ENCODE measurements around the gene P2RY8.
A peak's percentile ranks its signal among the peaks of the same experiment; 100 is the strongest.
"Not testable (repeated sequence)": the region's sequence is repeated elsewhere in the genome, so short reads cannot be mapped to it uniquely, and the experiment has no call there.

The P2RY8 gene

GRCh38 chrX:1506916-1507315 is 30.1 kb downstream of the P2RY8 start:
- Histone ChIP-seq H3K4me3 (ENCODE audit: low read depth, low read length) (no peak overlapping the region), H3K9me3 (ENCODE audit: control insufficient read depth, insufficient read depth, low read length) (no peaks in the 10 kb centered on the region), H3K27me3 (ENCODE audit: control insufficient read depth, insufficient read depth, low read length) (no peaks in the 10 kb centered on the region), H3K9ac (ENCODE audit: low read depth, low read length) (no peak overlapping the region), H3K4me1 (ENCODE audit: control insufficient read depth, insufficient read depth, low read length) (no peaks in the 10 kb centered on the region), H3K36me3 (ENCODE audit: control insufficient read depth, insufficient read depth, low read length) (no peaks in the 10 kb centered on the region)

DNA sequence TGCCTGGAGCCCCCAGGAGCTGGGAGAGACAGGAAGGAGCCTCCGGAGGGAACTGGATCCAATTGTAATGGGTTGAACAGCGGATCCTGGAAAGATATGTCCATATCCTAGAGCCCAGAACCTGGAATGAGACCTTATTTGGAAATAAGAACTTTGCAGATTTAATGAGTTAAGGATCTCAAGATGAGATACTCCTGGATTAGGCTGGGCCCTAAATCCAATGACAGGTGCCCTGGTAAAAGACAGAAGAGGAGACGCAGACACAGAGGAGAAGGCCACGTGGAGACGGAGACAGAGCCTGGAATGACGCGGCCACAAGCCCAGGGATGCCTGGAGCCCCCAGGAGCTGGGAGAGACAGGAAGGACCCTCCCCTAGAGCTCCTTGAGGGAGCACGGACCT is 34.1 kb downstream of the P2RY8 start:
- Histone ChIP-seq H3K36me3 (ENCODE audit: control insufficient read depth, insufficient read depth, low read length) (no peaks in the 10 kb centered on the region), H3K4me1 (ENCODE audit: control insufficient read depth, insufficient read depth, low read length) (no peaks in the 10 kb centered on the region), H3K27me3 (ENCODE audit: control insufficient read depth, insufficient read depth, low read length) (no peaks in the 10 kb centered on the region), H3K9ac (ENCODE audit: low read depth, low read length) (no peak overlapping the region), H3K9me3 (ENCODE audit: control insufficient read depth, insufficient read depth, low read length) (no peaks in the 10 kb centered on the region), H3K4me3 (ENCODE audit: low read depth, low read length) (no peak overlapping the region)

- no peaks in the 10 kb centered on the region for H3K9me3 ChIP-seq (ENCODE audit: control insufficient read depth, insufficient read depth, low read length)
- H3K27me3 ChIP-seq (ENCODE audit: control insufficient read depth, insufficient read depth, low read length) = no peaks in the 10 kb centered on the region
- H3K4me3 ChIP-seq (ENCODE audit: low read depth, low read length) = no peak overlapping the region
- no peaks in the 10 kb centered on the region for H3K4me1 ChIP-seq (ENCODE audit: control insufficient read depth, insufficient read depth, low read length)
- H3K9ac ChIP-seq (ENCODE audit: low read depth, low read length) = no peak overlapping the region
- no peaks in the 10 kb centered on the region for H3K36me3 ChIP-seq (ENCODE audit: control insufficient read depth, insufficient read depth, low read length)
These were observed 34.7 kb downstream of the P2RY8 start for GRCh38 chrX:1502241-1502640.

DNA sequence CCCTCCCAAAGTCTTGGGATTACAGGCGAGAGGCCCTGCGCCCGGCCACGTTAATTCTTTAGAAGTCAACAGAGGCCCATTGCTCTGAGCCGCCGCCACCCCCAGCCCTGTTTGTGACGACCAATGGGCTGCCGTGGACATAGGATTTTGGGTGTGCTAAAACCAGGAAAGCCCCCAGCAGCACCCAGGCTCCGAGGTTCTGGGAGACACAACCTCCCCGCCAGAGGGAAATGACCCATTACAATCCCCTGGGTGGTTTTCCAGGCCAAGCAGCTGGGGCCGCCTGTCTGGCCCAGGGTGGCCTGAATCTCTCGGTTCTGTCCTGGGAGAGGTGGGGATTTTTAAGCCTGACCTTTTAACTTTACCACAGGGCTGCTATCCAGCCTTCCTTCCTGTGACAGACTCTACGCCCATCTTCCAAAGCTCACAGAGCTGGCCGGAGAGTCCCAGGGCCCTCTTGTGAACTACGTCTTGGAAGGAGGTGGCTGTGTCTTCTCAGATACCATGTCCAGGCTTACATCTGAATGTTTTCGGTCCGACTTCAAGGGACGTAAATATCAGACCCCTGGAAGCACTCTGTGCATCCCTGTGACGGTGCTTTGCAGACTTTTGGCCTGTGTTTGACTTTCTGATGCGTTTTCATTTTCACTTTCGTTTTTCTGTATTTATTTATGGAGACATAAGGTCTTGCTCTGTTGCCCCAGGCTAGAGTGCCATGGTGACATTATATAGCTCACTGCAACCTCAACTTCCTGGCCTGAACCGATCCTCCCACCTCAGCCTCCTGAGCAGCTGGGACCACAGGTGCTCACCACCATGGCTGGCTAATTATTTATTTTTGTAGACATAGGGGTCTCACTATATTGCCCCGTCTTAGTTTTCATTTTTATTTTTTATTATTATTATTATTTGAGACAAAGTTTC is 36.0 kb downstream of the P2RY8 start:
- no peak overlapping the region for H3K9ac ChIP-seq (ENCODE audit: low read depth, low read length)
- H3K4me1 ChIP-seq (ENCODE audit: control insufficient read depth, insufficient read depth, low read length) = no peaks in the 10 kb centered on the region
- H3K36me3 ChIP-seq (ENCODE audit: control insufficient read depth, insufficient read depth, low read length) = no peaks in the 10 kb centered on the region

DNA sequence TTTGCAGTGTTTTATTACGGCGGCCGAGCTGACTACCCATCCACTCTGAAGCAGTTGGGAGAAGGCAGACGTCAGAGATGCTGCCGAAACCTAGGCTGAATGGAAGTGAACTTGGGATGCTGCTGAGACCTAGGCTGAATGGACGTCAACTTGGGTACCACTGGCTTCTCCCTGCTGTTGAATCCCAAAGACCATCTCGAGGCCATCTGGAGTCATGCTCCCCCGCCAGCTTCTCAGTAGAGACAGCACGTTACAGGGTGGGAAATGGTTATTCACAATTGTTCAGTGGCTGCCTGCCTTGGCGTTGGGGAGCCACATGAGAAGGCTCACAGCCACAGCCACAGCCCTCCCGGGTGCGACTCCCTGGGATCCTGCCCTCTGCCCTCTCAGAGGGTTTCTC is 40.9 kb downstream of the P2RY8 start:
- Histone ChIP-seq H3K9ac (ENCODE audit: low read depth, low read length) (no peak overlapping the region), H3K4me1 (ENCODE audit: control insufficient read depth, insufficient read depth, low read length) (no peaks in the 10 kb centered on the region), H3K36me3 (ENCODE audit: control insufficient read depth, insufficient read depth, low read length) (no peaks in the 10 kb centered on the region), H3K27me3 (ENCODE audit: control insufficient read depth, insufficient read depth, low read length) (no peaks in the 10 kb centered on the region), H3K4me3 (ENCODE audit: low read depth, low read length) (no peak overlapping the region), H3K9me3 (ENCODE audit: control insufficient read depth, insufficient read depth, low read length) (no peaks in the 10 kb centered on the region)

More for the DNA sequence above, 36.0 kb downstream of the P2RY8 start:
- Histone ChIP-seq H3K27me3 (ENCODE audit: control insufficient read depth, insufficient read depth, low read length) (no peaks in the 10 kb centered on the region), H3K4me3 (ENCODE audit: low read depth, low read length) (no peak overlapping the region), H3K9me3 (ENCODE audit: control insufficient read depth, insufficient read depth, low read length) (no peaks in the 10 kb centered on the region)

- H3K27me3 ChIP-seq (ENCODE audit: control insufficient read depth, insufficient read depth, low read length) = no peaks in the 10 kb centered on the region
- no peak overlapping the region for H3K9ac ChIP-seq (ENCODE audit: low read depth, low read length)
- no peaks in the 10 kb centered on the region for H3K36me3 ChIP-seq (ENCODE audit: control insufficient read depth, insufficient read depth, low read length)
- H3K4me1 ChIP-seq (ENCODE audit: control insufficient read depth, insufficient read depth, low read length) = no peaks in the 10 kb centered on the region
- peak overlapping the region; percentile 9 for H3K4me3 ChIP-seq (ENCODE audit: low read depth, low read length)
- H3K9me3 ChIP-seq (ENCODE audit: control insufficient read depth, insufficient read depth, low read length) = no peaks in the 10 kb centered on the region
These were observed 43.0 kb downstream of the P2RY8 start for GRCh38 chrX:1493877-1494510.

GRCh38 chrX:1493412-1493811 is 43.6 kb downstream of the P2RY8 start:
- H3K36me3 ChIP-seq (ENCODE audit: control insufficient read depth, insufficient read depth, low read length) = no peaks in the 10 kb centered on the region
- no peaks in the 10 kb centered on the region for H3K27me3 ChIP-seq (ENCODE audit: control insufficient read depth, insufficient read depth, low read length)
- H3K9me3 ChIP-seq (ENCODE audit: control insufficient read depth, insufficient read depth, low read length) = no peaks in the 10 kb centered on the region
- H3K4me1 ChIP-seq (ENCODE audit: control insufficient read depth, insufficient read depth, low read length) = no peaks in the 10 kb centered on the region
- peak overlapping the region; percentile 9 for H3K4me3 ChIP-seq (ENCODE audit: low read depth, low read length)
- no peak overlapping the region for H3K9ac ChIP-seq (ENCODE audit: low read depth, low read length)

DNA sequence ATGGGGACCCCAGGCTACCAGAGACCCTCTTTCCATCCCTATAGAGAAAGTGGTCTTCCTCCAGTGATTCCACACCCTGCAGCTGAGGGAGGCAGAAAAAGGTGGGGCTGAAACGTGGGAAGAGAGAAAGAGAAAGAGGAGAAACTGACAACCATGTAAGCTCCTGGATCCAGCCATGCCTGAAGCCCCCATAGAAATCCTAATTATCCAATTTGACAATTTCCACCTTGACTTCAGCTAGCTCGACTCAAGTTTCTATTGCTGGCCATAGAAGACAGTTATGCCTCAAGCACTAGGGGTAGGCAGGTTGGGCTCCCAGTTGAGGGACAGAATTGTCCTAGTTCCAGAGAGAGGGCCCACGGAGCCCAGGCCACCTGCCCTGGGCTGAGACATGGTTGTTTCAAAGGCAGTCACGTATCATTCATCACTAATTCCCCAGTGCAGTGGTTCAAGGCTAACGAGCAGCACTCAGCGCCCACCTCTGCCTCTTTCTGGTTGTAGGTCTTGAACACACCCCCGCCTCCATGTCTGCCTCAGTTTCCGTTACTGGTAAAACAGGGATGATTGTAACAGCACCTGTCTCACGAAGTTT is 44.5 kb downstream of the P2RY8 start:
- Histone ChIP-seq H3K9me3 (ENCODE audit: control insufficient read depth, insufficient read depth, low read length) (no peaks in the 10 kb centered on the region), H3K9ac (ENCODE audit: low read depth, low read length) (no peak overlapping the region), H3K4me1 (ENCODE audit: control insufficient read depth, insufficient read depth, low read length) (no peaks in the 10 kb centered on the region), H3K27me3 (ENCODE audit: control insufficient read depth, insufficient read depth, low read length) (no peaks in the 10 kb centered on the region), H3K4me3 (ENCODE audit: low read depth, low read length) (no peak overlapping the region), H3K36me3 (ENCODE audit: control insufficient read depth, insufficient read depth, low read length) (no peaks in the 10 kb centered on the region)

DNA sequence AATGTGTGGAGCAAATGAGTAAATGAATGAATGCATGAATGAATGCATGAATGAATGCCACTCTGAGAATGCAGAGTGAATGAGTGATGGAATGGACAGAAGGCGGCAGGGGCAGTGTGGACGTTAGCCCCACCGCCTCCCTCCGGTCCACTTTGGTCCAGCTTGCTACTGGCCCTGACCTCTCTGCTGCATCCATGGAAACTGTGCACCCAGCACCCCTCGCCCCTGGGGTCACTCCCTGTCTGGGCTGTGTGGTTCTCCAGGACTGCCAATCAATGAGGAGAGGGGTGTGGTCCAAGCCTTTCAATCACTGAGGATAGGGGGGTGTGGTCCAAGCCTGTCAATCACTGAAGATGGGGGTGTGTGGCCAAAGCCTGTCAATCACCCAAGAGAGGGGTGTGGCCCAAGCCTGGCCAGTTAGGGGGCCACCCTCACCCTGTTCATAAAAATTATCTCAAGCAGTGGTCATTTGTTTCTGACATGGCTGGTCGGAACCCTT is 45.1 kb downstream of the P2RY8 start:
- no peak overlapping the region for H3K4me3 ChIP-seq (ENCODE audit: low read depth, low read length)
- no peaks in the 10 kb centered on the region for H3K27me3 ChIP-seq (ENCODE audit: control insufficient read depth, insufficient read depth, low read length)
- H3K36me3 ChIP-seq (ENCODE audit: control insufficient read depth, insufficient read depth, low read length) = no peaks in the 10 kb centered on the region
- no peaks in the 10 kb centered on the region for H3K4me1 ChIP-seq (ENCODE audit: control insufficient read depth, insufficient read depth, low read length)
- H3K9me3 ChIP-seq (ENCODE audit: control insufficient read depth, insufficient read depth, low read length) = no peaks in the 10 kb centered on the region
- H3K9ac ChIP-seq (ENCODE audit: low read depth, low read length) = no peak overlapping the region

GRCh38 chrX:1491248-1491647 is 45.7 kb downstream of the P2RY8 start:
- not testable (repeated sequence) for H3K9me3 ChIP-seq (ENCODE audit: control insufficient read depth, insufficient read depth, low read length)

GRCh38 chrX:1490723-1491122 is 46.3 kb downstream of the P2RY8 start:
- not testable (repeated sequence) for H3K27me3 ChIP-seq (ENCODE audit: control insufficient read depth, insufficient read depth, low read length); H3K9me3 ChIP-seq (ENCODE audit: control insufficient read depth, insufficient read depth, low read length); H3K4me1 ChIP-seq (ENCODE audit: control insufficient read depth, insufficient read depth, low read length); H3K4me3 ChIP-seq (ENCODE audit: low read depth, low read length); H3K9ac ChIP-seq (ENCODE audit: low read depth, low read length); H3K36me3 ChIP-seq (ENCODE audit: control insufficient read depth, insufficient read depth, low read length)

More at GRCh38 chrX:1491248-1491647, 45.7 kb downstream of the P2RY8 start:
- not testable (repeated sequence) for H3K9ac ChIP-seq (ENCODE audit: low read depth, low read length); H3K36me3 ChIP-seq (ENCODE audit: control insufficient read depth, insufficient read depth, low read length); H3K4me1 ChIP-seq (ENCODE audit: control insufficient read depth, insufficient read depth, low read length); H3K27me3 ChIP-seq (ENCODE audit: control insufficient read depth, insufficient read depth, low read length); H3K4me3 ChIP-seq (ENCODE audit: low read depth, low read length)

All from iPS-15b (cell line).